HepG2 (cell line): Measurements from ENCODE around the gene POU2AF2. TPM values are rescaled to one million over a fixed set of nuclear protein-coding genes. Genes with fewer than 3 reads are reported as not detected.

Experiments
- DRAP1 ChIP-seq: IDR thresholded peaks from 2 replicates; pipeline ENCODE4 v1.6.1; 2016; ENCODE audit warnings: missing genetic modification reagents, missing compliant biosample characterization
- EP300 ChIP-seq, 3 experiments: sonication (generic) in 1 of 3; formaldehyde crosslinking in 1 of 3; IDR thresholded peaks; 2 replicates each; pipeline versions ENCODE4 v1.5.1 to v1.6.1; 2011 to 2020; ENCODE audit warnings: low read depth in 2 of 3, low read length in 2 of 3, borderline replicate concordance in 1 of 3, improper control_type of control experiment in 1 of 3, mild to moderate bottlenecking in 1 of 3, missing genetic modification reagents in 1 of 3, moderate library complexity in 1 of 3
- HIC2 ChIP-seq: sonication (generic); formaldehyde crosslinking; IDR thresholded peaks from 2 replicates; pipeline ENCODE4 v1.9.0; 2022; ENCODE audit warnings: low read depth, missing genetic modification reagents
- HOXA3 ChIP-seq: sonication (generic); formaldehyde crosslinking; IDR thresholded peaks from 2 replicates; pipeline ENCODE4 v1.5.0; 2020; ENCODE audit warnings: missing genetic modification reagents
- NCOR1 ChIP-seq: fragments of 200-600 bp; sonication (generic); IDR thresholded peaks from 2 replicates; pipeline ENCODE4 v1.7.0; 2017; ENCODE audit warnings: antibody characterized with exemption, low read length, borderline replicate concordance
- NFIC ChIP-seq: IDR thresholded peaks from 2 replicates; pipeline ENCODE4 v1.6.1; 2012; ENCODE audit warnings: mild to moderate bottlenecking, low read length, inconsistent platforms
- TFAP4 ChIP-seq: sonication (generic); IDR thresholded peaks from 2 replicates; pipeline ENCODE4 v1.6.1; 2016; ENCODE audit warnings: low read depth, borderline replicate concordance
- THAP11 ChIP-seq: IDR thresholded peaks from 2 replicates; pipeline ENCODE4 v1.6.1; 2016; ENCODE audit warnings: missing biosample characterization, missing genetic modification reagents
- THAP7 ChIP-seq: sonication (generic); formaldehyde crosslinking; IDR thresholded peaks from 2 replicates; pipeline ENCODE4 v1.8.1; 2023; ENCODE audit warnings: mild to moderate bottlenecking, missing genetic modification reagents
- THAP9 ChIP-seq: sonication (generic); formaldehyde crosslinking; IDR thresholded peaks from 2 replicates; pipeline ENCODE4; 2020; ENCODE audit warnings: missing genetic modification reagents, mild to moderate bottlenecking, borderline replicate concordance
- XRCC5 ChIP-seq: fragments of 200-400 bp; formaldehyde crosslinking; optimal IDR thresholded peaks from 2 replicates; pipeline ENCODE3; 2017; ENCODE audit warnings: mild to moderate bottlenecking, low read length
- YY1 ChIP-seq: IDR thresholded peaks from 2 replicates; pipeline ENCODE4 v1.6.1; 2011; ENCODE audit warnings: low read length, low read depth, moderate library complexity, mild to moderate bottlenecking; ENCODE audit not compliant: insufficient read depth, insufficient replicate concordance
- ZBTB44 ChIP-seq: sonication (generic); formaldehyde crosslinking; IDR thresholded peaks from 2 replicates; pipeline ENCODE4 v1.4.0; 2020; ENCODE audit warnings: missing genetic modification reagents
- ZNF264 ChIP-seq: sonication (generic); formaldehyde crosslinking; IDR thresholded peaks from 2 replicates; pipeline ENCODE4 v1.4.0; 2020; ENCODE audit warnings: missing genetic modification reagents
- ZNF616 ChIP-seq: sonication (generic); formaldehyde crosslinking; IDR thresholded peaks from 2 replicates; pipeline ENCODE4 v1.5.0; 2020; ENCODE audit warnings: low read depth, mild to moderate bottlenecking, missing genetic modification reagents
- ZNF770 ChIP-seq: sonication (generic); formaldehyde crosslinking; IDR thresholded peaks from 2 replicates; pipeline ENCODE4 v1.5.0; 2020; ENCODE audit warnings: mild to moderate bottlenecking, missing genetic modification reagents
- polyA plus RNA-seq, 8 experiments: library from polyadenylated mRNA; depleted of rRNA in 3 of 8; stranded (reverse) in 7 of 8; unstranded in 1 of 8; fragments of >200 nt; fragmentation: Illumina TruSeq in 4 of 8; extraction: Trizol in 4 of 8; gene quantifications; 2 replicates each; pipeline versions ENCODE4 v1.2.1 to v1.2.3, GENCODE V29; 2011 to 2016; ENCODE audit warnings: low read depth in 4 of 8, missing spikeins in 1 of 8, mixed read lengths in 1 of 8; ENCODE audit not compliant: insufficient read depth in 1 of 8
- total RNA-seq, 5 experiments: library from RNA; depleted of rRNA; stranded (reverse); fragments of >200 nt; fragmentation: Illumina TruSeq; extraction: Trizol; gene quantifications; 2 replicates each; pipeline ENCODE4 v1.2.3, GENCODE V29; 2016; ENCODE audit warnings: low read depth in 1 of 5

Gene POU2AF2
- total and polyA plus RNA-seq, 2 of the 13 experiments (the other 11 are each of a cell fraction or from before 2014, with no cell fraction given) = 0.11 TPM; not detected in 1

GRCh38 chr11:111320728-111321568 lies 75.4 kb downstream of the POU2AF2 start (continued):
- TF ChIP-seq HIC2 (CRISPR knock-in tag) = peak; percentile 14; the same call in 1 of the 2 replicates
- peak; percentile 14; the same call in 1 of the 2 replicates for TF ChIP-seq TFAP4
- peak; percentile 76 for TF ChIP-seq HOXA3 (CRISPR knock-in tag)
- peak; percentile 15; the same call in 1 of the 2 replicates for TF ChIP-seq NCOR1
- TF ChIP-seq YY1 = peak; percentile 87
- peak; percentile 89 for TF ChIP-seq ZNF770 (CRISPR knock-in tag)
- TF ChIP-seq THAP7 (CRISPR knock-in tag) = no peak
- 0 out of 2 replicates have a peak, but pooled peaks have one; percentile 23 for TF ChIP-seq ZNF264
- peak; percentile 26; the same call in 1 of the 2 replicates for TF ChIP-seq THAP11
- TF ChIP-seq ZBTB44 (CRISPR knock-in tag) = no peak
- peak; percentile 28 for TF ChIP-seq XRCC5
- no peak for TF ChIP-seq NFIC
- TF ChIP-seq EP300 (IDR thresholded peaks at IDR 0.05; ENCODE audit: low read depth in 2 of 2, low read length in 2 of 2) = peak in 1 of 2 experiments; percentile 25; a peak in 1 of 4 replicates
- TF ChIP-seq EP300 (CRISPR knock-in tag; IDR thresholded peaks at IDR 0.05; ENCODE audit: borderline replicate concordance) = no peak
- no peak for TF ChIP-seq ZNF616
- peak; percentile 76; the same call in 1 of the 2 replicates for TF ChIP-seq THAP9
- peak; percentile 32; the same call in 1 of the 2 replicates for TF ChIP-seq DRAP1 (CRISPR knock-in tag)
